ENCODE results near the gene ECI2. TPM values are rescaled to one million over a fixed set of nuclear protein-coding genes. Genes with fewer than 3 reads are reported as not detected.
A peak's percentile ranks its signal among the peaks of the same experiment; 100 is the strongest.

The ECI2 gene
- total and polyA plus RNA-seq, 8 donors = 26.8 to 79.6 (median 49.6) TPM

GRCh38 chr6:4107873-4108272 lies 27.5 kb downstream of the ECI2 start:
- no peaks in the 10 kb centered on the region for H3K36me3 ChIP-seq
- whole genome bisulfite sequencing, 2 donors = 55 to 71% methylated on average over 2 of the region's 2 CpGs
- TF ChIP-seq, protein P1, sequence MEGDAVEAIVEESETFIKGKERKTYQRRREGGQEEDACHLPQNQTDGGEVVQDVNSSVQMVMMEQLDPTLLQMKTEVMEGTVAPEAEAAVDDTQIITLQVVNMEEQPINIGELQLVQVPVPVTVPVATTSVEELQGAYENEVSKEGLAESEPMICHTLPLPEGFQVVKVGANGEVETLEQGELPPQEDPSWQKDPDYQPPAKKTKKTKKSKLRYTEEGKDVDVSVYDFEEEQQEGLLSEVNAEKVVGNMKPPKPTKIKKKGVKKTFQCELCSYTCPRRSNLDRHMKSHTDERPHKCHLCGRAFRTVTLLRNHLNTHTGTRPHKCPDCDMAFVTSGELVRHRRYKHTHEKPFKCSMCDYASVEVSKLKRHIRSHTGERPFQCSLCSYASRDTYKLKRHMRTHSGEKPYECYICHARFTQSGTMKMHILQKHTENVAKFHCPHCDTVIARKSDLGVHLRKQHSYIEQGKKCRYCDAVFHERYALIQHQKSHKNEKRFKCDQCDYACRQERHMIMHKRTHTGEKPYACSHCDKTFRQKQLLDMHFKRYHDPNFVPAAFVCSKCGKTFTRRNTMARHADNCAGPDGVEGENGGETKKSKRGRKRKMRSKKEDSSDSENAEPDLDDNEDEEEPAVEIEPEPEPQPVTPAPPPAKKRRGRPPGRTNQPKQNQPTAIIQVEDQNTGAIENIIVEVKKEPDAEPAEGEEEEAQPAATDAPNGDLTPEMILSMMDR (IDR thresholded peaks at IDR 0.05) = no peak
- no peak overlapping the region for H3K4me3 ChIP-seq
- peaks cover 17 to 49% (median 36%) of the 10 kb centered on the region in 3 donors for H3K4me1 ChIP-seq
- H3K27ac ChIP-seq = peak overlapping the region in 2 of 4 donors; percentile 10 to 71
- FAIRE-seq (no peak), ATAC-seq (no peak), DNase-seq (no peak)
- no peaks in the 10 kb centered on the region for H3K9me3 ChIP-seq
- H3K27me3 ChIP-seq = no peaks in the 10 kb centered on the region
- intact Hi-C loops (cut with DNase I) = no loop called here

- TF ChIP-seq, protein P1 (IDR thresholded peaks at IDR 0.05) = no peak
- WGBS, 2 donors = 17 to 21% methylated on average over 4 of the region's 4 CpGs
- Histone ChIP-seq H3K9me3 (no peaks in the 10 kb centered on the region), H3K27me3 (no peaks in the 10 kb centered on the region), H3K4me1 (peaks cover 24 to 56% (median 41%) of the 10 kb centered on the region in 3 donors), H3K27ac (peak overlapping the region; percentile 11 to 63 (median 34)), H3K36me3 (no peaks in the 10 kb centered on the region), H3K4me3 (no peak overlapping the region)
- ATAC-seq (peak in 2 of 4 donors; percentile 14 to 44), DNase-seq (no peak), FAIRE-seq (no peak)
- intact Hi-C loops (cut with DNase I) = no loop called here
These were observed 29.3 kb downstream of the ECI2 start for GRCh38 chr6:4105980-4106536.

DNA sequence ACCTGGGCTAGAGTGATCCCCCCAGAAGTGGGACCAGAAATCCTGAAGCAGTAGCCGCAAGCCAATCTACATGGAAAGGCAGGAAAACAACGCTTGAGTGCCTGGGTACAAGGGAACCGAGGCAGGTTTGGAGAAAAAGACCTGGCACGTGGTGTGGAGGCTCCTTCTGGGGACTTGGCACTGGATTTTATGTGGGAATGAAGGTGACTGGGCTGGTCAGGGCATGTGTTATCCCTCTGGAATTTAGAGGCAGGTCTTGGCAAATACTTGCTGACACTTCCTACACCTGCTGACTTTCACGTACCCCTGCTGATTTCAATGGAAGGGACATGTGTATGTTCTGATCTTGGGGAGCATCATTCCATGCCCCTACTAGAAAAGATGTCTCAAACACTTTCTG lies 31.4 kb downstream of the ECI2 start:
- DNase-seq (peak in 4 of 6 donors; percentile 42 to 66 (median 58)), FAIRE-seq (no peak), ATAC-seq (peak; percentile 83 to 89 (median 84))
- peak overlapping the region in 2 of 4 donors; percentile 1 to 50 for H3K27ac ChIP-seq
- H3K4me1 ChIP-seq = peaks cover 24 to 45% (median 29%) of the 10 kb centered on the region in 3 donors
- WGBS, 2 donors = 30 to 32% methylated on average over 5 of the region's 5 CpGs
- intact Hi-C loops (cut with DNase I) = no loop called here
- H3K27me3 ChIP-seq = no peaks in the 10 kb centered on the region
- no peaks in the 10 kb centered on the region for H3K9me3 ChIP-seq
- H3K4me3 ChIP-seq = no peak overlapping the region
- no peaks in the 10 kb centered on the region for H3K36me3 ChIP-seq
- TF ChIP-seq, protein P1 (IDR thresholded peaks at IDR 0.05) = no peak

- H3K4me1 ChIP-seq = peaks cover 24 to 37% (median 24%) of the 10 kb centered on the region in 3 donors
- WGBS, 2 donors = 14 to 16% methylated on average over 6 of the region's 6 CpGs
- no peak for FAIRE-seq
- H3K36me3 ChIP-seq = no peaks in the 10 kb centered on the region
- no peaks in the 10 kb centered on the region for H3K9me3 ChIP-seq
- no peaks in the 10 kb centered on the region for H3K27me3 ChIP-seq
- no peak overlapping the region for H3K4me3 ChIP-seq
- peak in 2 of 6 donors; percentile 25 to 40 for DNase-seq
- TF ChIP-seq, protein P1 (IDR thresholded peaks at IDR 0.05) = no peak
- intact Hi-C loops (cut with DNase I) = no loop called here
- ATAC-seq = peak; percentile 58 to 77 (median 75)
- peak overlapping the region in 3 of 4 donors; percentile 38 to 59 (median 40) for H3K27ac ChIP-seq
These were observed 32.6 kb downstream of the ECI2 start for GRCh38 chr6:4102687-4103244.

DNA sequence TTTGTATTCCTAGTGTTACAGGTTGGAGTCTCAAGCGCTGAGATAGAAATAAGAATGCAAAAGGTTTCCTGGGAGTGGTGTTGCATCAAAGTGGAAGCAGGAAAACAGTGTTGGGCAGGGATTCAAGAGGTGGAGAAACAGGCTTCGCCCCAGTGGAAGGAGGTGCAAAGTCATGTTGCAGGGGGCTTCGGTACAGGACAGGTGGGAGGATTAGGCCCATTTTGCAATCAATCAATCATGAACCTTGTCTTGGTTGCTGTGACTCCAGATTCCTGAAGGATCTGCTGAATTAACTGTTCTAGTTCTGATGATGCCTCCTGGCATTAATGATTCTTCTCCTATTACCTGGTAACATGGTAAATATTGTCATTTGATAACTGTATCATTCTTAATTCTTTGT lies 34.1 kb downstream of the ECI2 start:
- Histone ChIP-seq H3K4me1 (peaks cover 17 to 29% (median 18%) of the 10 kb centered on the region in 3 donors), H3K4me3 (no peak overlapping the region), H3K9me3 (no peaks in the 10 kb centered on the region), H3K27ac (no peak overlapping the region), H3K36me3 (no peaks in the 10 kb centered on the region), H3K27me3 (no peaks in the 10 kb centered on the region)
- 38 to 64% methylated on average over 3 of the region's 3 CpGs for WGBS, 2 donors
- intact Hi-C loops (cut with DNase I) = no loop called here
- ATAC-seq (no peak), FAIRE-seq (no peak), DNase-seq (no peak)
- TF ChIP-seq, protein P1 (IDR thresholded peaks at IDR 0.05) = no peak
